HUES48 (cell line): ENCODE data around the gene ST6GALNAC3.
"Not testable (repeated sequence)": the region's sequence is repeated elsewhere in the genome, so short reads cannot be mapped to it uniquely, and the experiment has no call there.

ENCODE experiments used
- H3K27ac ChIP-seq: one replicate; pipeline ENCODE4 v1.7.0; 2013; ENCODE audit warnings: low read depth, low read length, inconsistent platforms
- H3K27me3 ChIP-seq: 2 replicates; pipeline ENCODE4 v1.6.1; 2013; ENCODE audit warnings: mild to moderate bottlenecking, low read length; ENCODE audit not compliant: control insufficient read depth, insufficient read depth
- H3K36me3 ChIP-seq: 2 replicates; pipeline ENCODE4 v1.6.1; 2013; ENCODE audit warnings: low read length; ENCODE audit not compliant: control insufficient read depth, insufficient read depth
- H3K4me1 ChIP-seq: 2 replicates; pipeline ENCODE4 v1.6.1; 2013; ENCODE audit warnings: mild to moderate bottlenecking, low read length; ENCODE audit not compliant: control insufficient read depth, insufficient read depth
- H3K4me3 ChIP-seq: 2 replicates; pipeline ENCODE4 v1.5.1; 2013; ENCODE audit warnings: mild to moderate bottlenecking, low read depth, low read length
- H3K9ac ChIP-seq: 2 replicates; pipeline ENCODE4 v1.6.1; 2013; ENCODE audit warnings: mild to moderate bottlenecking, low read depth, low read length, moderate library complexity
- H3K9me3 ChIP-seq: 2 replicates; pipeline ENCODE4 v1.6.1; 2013; ENCODE audit warnings: low read length; ENCODE audit not compliant: control insufficient read depth, insufficient read depth

Gene ST6GALNAC3

DNA sequence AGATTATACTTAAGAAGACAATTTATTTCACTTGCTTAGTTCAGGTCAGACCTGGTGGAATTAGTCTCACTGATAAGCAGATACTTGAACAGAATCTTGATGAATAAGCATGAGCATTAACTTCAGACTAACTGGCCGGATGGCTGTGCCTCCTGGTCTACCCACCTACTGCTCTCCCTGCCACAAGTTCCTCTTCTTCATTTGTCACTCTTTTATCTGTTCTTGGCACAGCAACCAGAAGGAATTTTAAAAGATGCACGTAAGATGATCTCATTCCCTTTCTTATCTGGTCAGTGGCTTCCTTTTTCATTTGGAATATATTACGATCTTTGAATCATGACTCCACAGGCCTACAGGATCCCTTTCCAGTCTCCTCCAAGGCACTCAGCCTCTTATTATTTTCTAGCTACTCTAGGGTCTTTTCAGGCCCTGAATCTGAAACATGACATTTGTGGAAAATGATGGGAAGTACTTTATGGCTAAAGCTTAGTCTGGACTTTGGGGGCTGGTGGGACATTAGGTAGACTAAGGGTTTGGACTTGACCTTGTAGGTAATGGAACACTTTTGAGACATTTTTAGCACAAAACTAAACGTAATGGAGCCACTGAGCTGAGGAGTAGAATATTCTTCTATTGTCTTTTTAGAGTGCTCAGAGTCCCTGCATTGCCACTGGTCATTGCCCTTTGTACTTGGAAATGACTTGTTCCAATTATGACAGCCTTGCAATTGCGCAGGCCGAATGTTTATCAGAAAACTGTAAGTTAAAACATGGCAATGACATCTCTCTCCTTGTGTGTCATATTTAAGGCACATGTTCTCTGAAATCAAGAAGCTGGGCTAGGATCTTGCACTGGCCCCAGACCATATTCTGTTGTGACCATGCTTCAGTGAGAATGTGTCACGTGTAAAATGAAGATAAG, 16.0 kb downstream of the ST6GALNAC3 start:
- Histone ChIP-seq H3K9ac (no peak overlapping the region), H3K9me3 (no peaks in the 10 kb centered on the region), H3K4me1 (peaks cover 15% of the 10 kb centered on the region), H3K27me3 (no peaks in the 10 kb centered on the region), H3K36me3 (no peaks in the 10 kb centered on the region), H3K27ac (no peak overlapping the region), H3K4me3 (no peak overlapping the region)

DNA sequence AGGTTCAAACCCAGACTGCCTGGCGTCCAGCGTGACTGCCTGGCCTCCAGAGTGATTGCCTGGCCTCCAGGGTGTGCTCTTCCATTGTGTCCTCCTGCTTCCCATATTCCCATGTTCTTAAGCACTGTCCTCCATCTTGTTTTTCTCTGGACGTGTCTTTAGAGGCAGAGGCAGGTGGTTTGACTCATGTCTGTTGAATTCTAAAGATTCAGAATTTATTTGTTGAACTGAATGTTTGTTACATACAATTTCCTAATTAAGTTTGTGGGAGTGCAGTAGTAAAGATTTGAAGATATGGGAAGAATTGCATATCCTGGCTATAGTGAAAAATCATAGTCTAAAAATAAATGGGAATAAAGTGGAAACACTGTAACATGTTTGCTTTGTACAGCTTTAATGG, 18.3 kb downstream of the ST6GALNAC3 start:
- Histone ChIP-seq H3K27ac (no peak overlapping the region), H3K9ac (no peak overlapping the region), H3K4me1 (peaks cover 15% of the 10 kb centered on the region), H3K27me3 (no peaks in the 10 kb centered on the region), H3K9me3 (no peaks in the 10 kb centered on the region), H3K36me3 (no peaks in the 10 kb centered on the region), H3K4me3 (no peak overlapping the region)

GRCh38 chr1:76093522-76094312, 19.2 kb downstream of the ST6GALNAC3 start:
- no peaks in the 10 kb centered on the region for H3K36me3 ChIP-seq
- H3K4me1 ChIP-seq, result peaks cover 15% of the 10 kb centered on the region
- H3K27me3 ChIP-seq, result no peaks in the 10 kb centered on the region
- H3K9ac ChIP-seq, result no peak overlapping the region
- H3K9me3 ChIP-seq, result no peaks in the 10 kb centered on the region
- no peak overlapping the region for H3K27ac ChIP-seq
- H3K4me3 ChIP-seq, result no peak overlapping the region

DNA sequence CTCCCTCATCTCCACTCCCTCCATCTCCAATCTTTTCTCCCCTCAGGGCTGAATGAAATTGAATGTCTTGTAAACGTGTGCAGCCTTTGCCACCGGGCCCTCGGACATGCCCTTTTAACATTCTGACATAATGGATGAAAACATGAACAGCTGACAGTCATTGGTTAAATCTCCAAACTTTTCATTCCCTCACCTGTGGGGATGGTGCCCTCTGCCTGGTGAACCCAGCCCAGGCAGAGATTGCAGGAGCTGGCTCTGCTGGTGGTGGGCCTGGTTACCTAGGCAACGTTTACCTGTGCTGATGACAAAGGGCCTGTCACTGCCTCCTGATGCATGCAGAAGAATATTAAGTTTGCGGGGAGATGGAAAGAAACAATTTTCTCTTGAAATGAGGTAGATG, 21.3 kb downstream of the ST6GALNAC3 start:
- no peak overlapping the region for H3K9ac ChIP-seq
- no peak overlapping the region for H3K4me3 ChIP-seq
- H3K27ac ChIP-seq, result no peak overlapping the region
- no peaks in the 10 kb centered on the region for H3K9me3 ChIP-seq
- H3K4me1 ChIP-seq, result peaks cover 12% of the 10 kb centered on the region
- H3K36me3 ChIP-seq, result no peaks in the 10 kb centered on the region
- H3K27me3 ChIP-seq, result no peaks in the 10 kb centered on the region

DNA sequence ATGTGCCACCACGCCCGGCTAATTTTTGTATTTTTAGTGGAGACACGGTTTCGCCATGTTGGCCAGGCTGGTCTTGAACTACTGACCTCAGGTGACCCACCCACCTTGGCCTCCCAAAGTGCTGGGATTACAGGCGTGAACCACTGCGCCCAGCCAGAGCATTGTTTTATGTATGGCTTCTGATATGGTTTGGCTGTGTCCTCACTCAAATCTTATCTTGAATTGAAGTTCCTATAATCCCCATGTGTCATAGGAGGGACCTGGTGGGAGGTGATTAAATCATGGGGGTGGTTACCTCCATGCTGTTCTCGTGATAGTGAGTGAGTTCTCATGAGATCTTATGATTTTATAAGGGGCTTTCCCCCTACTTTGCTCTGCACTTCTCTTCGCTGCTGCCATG, 22.5 kb downstream of the ST6GALNAC3 start:
- not testable (repeated sequence) for H3K9ac ChIP-seq, H3K4me3 ChIP-seq, H3K4me1 ChIP-seq, H3K36me3 ChIP-seq, H3K27me3 ChIP-seq, H3K27ac ChIP-seq, H3K9me3 ChIP-seq

GRCh38 chr1:76098845-76099244, 24.3 kb downstream of the ST6GALNAC3 start:
- no peak overlapping the region for H3K9ac ChIP-seq
- no peaks in the 10 kb centered on the region for H3K27me3 ChIP-seq
- H3K36me3 ChIP-seq, result no peaks in the 10 kb centered on the region
- peaks cover 7% of the 10 kb centered on the region; the same call in 1 of the 2 replicates for H3K4me1 ChIP-seq
- H3K4me3 ChIP-seq, result no peak overlapping the region
- no peak overlapping the region for H3K27ac ChIP-seq
- no peaks in the 10 kb centered on the region for H3K9me3 ChIP-seq

DNA sequence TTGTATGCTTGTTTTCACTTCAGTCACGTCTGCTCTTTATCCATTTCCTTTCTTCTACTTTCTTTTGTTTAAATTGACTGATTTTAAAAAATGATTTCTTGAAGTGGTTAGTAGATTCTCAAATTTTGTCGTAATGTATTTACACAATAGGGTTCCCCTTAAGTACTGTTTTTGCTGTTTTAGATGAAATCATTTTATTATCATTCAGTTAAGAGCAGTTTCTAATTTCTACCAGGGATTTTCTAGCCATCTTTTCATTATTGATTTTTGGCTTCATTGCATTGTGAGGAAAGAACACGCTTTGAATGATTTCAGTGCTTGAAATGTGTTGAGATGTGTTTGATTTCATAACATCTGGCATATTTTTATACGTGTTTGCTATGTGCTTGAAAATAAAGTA, 27.0 kb downstream of the ST6GALNAC3 start:
- Histone ChIP-seq H3K27ac (no peak overlapping the region), H3K4me1 (peaks cover 7% of the 10 kb centered on the region; the same call in 1 of the 2 replicates), H3K36me3 (no peaks in the 10 kb centered on the region), H3K9ac (no peak overlapping the region), H3K9me3 (no peaks in the 10 kb centered on the region), H3K27me3 (no peaks in the 10 kb centered on the region), H3K4me3 (no peak overlapping the region)

DNA sequence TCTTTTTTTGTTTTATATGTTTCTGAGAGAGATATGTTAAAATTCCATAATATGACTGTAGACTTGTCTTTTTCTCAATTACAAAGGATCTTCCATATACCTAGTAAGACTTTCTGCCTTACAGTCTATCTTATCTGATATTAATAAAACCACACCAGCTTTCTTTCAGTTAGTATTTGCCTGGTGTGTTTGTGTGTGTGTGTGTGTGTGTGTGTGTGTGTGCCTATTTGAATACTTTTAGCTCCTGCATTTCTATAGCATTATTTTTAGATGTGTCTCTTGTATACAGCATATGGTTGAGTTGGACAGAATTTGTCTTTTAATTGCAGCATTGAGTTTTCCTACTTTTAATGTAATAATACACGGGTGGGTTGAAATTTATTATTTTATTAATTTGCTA, 27.5 kb downstream of the ST6GALNAC3 start:
- Histone ChIP-seq H3K4me1 (peaks cover 7% of the 10 kb centered on the region; the same call in 1 of the 2 replicates), H3K27me3 (no peaks in the 10 kb centered on the region), H3K9me3 (no peaks in the 10 kb centered on the region), H3K9ac (no peak overlapping the region), H3K36me3 (no peaks in the 10 kb centered on the region), H3K27ac (no peak overlapping the region), H3K4me3 (no peak overlapping the region)

- H3K9me3 ChIP-seq, result no peaks in the 10 kb centered on the region
- H3K9ac ChIP-seq, result no peak overlapping the region
- H3K27ac ChIP-seq, result no peak overlapping the region
- H3K4me3 ChIP-seq, result no peak overlapping the region
- H3K36me3 ChIP-seq, result no peaks in the 10 kb centered on the region
- no peaks in the 10 kb centered on the region for H3K27me3 ChIP-seq
- peaks cover 7% of the 10 kb centered on the region; the same call in 1 of the 2 replicates for H3K4me1 ChIP-seq
These were observed 28.5 kb downstream of the ST6GALNAC3 start for GRCh38 chr1:76103034-76103433.

GRCh38 chr1:76105372-76105771, 30.8 kb downstream of the ST6GALNAC3 start:
- no peaks in the 10 kb centered on the region for H3K27me3 ChIP-seq
- no peak overlapping the region for H3K27ac ChIP-seq
- no peaks in the 10 kb centered on the region for H3K9me3 ChIP-seq
- H3K4me3 ChIP-seq, result no peak overlapping the region
- no peaks in the 10 kb centered on the region for H3K36me3 ChIP-seq
- H3K9ac ChIP-seq, result no peak overlapping the region
- peaks cover 13% of the 10 kb centered on the region for H3K4me1 ChIP-seq

GRCh38 chr1:76106251-76106650, 31.7 kb downstream of the ST6GALNAC3 start:
- Histone ChIP-seq H3K27me3 (no peaks in the 10 kb centered on the region), H3K9me3 (no peaks in the 10 kb centered on the region), H3K4me3 (no peak overlapping the region), H3K9ac (no peak overlapping the region), H3K27ac (no peak overlapping the region), H3K4me1 (peaks cover 13% of the 10 kb centered on the region), H3K36me3 (no peaks in the 10 kb centered on the region)
